Inflammatory macrophage (primary cell): ENCODE measurements around the gene UGGT2.
"Not testable (repeated sequence)": the region's sequence is repeated elsewhere in the genome, so short reads cannot be mapped to it uniquely, and the experiment has no call there.

ENCODE experiments used
- DNase-seq, 2 donors: peaks; one replicate each; pipeline ENCODE4 v3.0.0-alpha.2; 2020 to 2022

The UGGT2 gene

GRCh38 chr13:95791084-95791722 is 262.0 kb downstream of the UGGT2 start:
- no peak for DNase-seq

GRCh38 chr13:95789315-95789714 is 263.9 kb downstream of the UGGT2 start:
- DNase-seq, result not testable (repeated sequence)

DNA sequence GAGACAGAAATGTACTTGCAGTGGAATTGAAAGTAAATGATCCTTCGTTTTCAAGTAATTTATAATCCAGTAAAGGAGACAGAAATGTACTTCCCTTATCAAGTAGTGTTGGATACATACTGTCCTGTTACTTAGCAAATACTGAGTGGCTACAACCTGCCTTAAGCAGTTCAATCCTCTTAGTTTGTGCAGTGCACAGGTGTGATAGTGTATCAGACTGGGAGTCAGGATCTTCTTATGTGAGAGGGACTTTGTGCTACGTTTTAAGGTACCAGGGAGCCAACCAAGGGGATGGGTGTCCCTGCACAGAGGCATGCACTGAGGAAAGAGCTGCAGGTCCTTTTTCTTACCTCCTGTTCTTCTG is 265.1 kb downstream of the UGGT2 start:
- DNase-seq, result no peak

- DNase-seq, result no peak
These were observed 265.7 kb downstream of the UGGT2 start for GRCh38 chr13:95787356-95788099.

GRCh38 chr13:95784900-95785290 is 268.3 kb downstream of the UGGT2 start:
- peak; percentile 9 to 17 for DNase-seq

DNA sequence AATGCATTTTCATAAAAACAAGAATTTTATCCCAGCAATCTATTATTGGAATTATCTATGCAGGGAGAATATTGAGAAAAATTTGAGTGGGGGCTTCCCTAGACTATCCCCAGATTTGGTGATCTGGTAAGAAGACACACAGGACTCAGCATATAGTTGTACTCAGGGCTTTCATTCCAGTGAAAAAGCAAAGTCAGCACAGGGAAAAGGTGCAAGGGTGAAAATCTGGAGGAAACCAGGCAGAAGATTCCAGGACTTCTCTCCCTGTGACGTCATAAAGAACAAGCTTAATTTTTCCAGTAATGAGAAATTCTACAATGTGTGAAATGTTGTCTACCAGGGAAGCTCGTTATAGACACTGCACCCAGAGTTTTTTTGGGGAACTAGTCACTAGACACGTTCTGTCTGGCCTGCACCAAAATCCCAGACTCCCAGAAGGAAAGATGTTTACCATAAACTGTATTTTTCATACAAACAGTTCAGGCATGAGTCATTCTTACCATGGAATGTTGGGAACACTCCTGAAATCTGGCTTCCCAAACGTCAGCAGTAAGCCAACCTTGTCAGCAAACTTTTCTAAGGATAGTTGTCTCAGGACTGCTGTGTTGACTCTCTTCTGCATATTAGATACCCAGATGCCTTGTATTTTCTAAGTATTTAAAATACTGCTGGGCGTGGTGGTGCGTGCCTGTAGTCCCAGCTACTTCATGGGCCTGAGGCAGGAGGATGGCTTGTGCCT is 268.9 kb downstream of the UGGT2 start:
- DNase-seq, result no peak

DNA sequence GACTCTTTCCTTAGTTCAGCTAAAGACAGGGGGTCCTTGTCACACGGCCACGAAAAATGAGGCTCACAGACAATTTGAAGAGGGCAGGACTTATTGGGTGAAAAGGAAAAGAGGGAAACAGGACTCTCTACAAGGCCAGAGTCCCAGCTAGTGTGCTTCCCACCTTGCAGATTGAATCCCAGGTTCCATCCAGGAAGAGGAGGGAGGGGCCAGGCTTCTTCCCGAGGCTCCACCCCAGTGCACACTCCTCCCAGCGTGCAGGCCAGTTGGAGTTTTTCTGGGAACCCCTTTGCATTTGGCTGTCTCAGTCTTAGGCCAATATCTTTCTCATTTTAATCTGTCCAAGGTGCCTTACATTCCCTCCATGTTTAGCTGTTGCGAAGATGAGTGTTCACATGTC is 269.5 kb downstream of the UGGT2 start:
- DNase-seq, result no peak

- not testable (repeated sequence) for DNase-seq
These were observed 271.3 kb downstream of the UGGT2 start for GRCh38 chr13:95781940-95782339.

DNA sequence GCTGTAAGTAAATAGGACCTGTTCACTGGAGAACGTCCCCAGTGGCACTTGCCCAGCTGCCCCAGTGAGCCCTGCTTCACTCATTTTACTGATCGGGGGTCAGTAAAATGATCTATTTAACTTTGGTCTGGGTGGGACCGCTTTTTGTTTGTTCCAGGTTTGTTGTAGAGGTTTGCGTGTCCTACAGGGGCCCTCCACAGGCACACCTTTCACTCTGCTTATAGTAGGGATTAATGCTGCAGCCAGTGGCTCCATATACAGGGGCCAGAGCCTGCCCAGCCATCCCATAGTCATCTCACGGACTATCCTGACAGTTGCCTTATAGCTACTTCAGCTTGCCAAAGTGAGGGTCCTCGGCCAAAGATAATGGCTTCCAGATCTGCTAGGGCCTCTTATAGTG is 272.2 kb downstream of the UGGT2 start:
- no peak for DNase-seq

DNA sequence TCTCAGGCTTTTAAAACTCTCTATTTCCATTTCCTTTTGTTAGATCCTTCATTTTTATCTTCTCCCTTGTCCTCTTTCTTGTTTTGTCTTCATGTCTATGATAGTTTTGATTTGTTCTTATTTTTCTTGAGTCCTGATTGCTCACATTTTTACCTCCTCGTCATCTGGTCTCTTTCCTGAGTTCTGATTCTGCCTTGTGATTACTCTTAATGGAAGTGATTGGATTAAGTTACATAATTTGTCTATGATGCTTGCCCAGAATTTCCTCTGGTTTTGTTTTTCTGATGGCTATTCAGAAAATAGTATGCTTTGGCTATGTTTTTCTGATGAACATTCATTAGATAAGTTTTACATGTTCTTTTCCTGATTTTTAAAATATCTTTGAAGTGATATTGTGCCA is 273.7 kb downstream of the UGGT2 start:
- DNase-seq, result no peak

GRCh38 chr13:95771905-95772304 is 281.3 kb downstream of the UGGT2 start:
- no peak for DNase-seq

DNA sequence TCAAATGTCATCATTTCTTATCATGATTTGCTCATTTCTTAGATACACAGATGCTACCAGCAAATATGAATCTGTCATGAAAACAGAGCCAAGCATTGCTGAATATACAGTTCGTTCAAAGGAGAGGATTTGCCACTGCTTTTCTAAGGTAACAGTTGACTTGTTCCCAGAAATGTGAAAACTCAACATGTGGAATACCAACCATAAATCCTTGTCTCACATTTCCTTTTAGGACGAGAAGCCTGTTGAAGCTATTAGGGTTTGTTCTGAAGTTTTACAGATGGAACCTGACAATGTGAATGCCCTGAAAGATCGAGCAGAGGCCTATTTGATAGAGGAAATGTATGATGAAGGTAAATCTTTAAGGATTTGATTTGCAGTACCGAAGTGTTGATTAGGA is 289.6 kb downstream of the UGGT2 start:
- DNase-seq, result no peak

GRCh38 chr13:95762626-95763025 is 290.6 kb downstream of the UGGT2 start:
- DNase-seq, result not testable (repeated sequence)

GRCh38 chr13:95756072-95756471 is 297.1 kb downstream of the UGGT2 start:
- DNase-seq, result no peak

- DNase-seq, result peak; percentile 8 to 19
These were observed 299.1 kb downstream of the UGGT2 start for GRCh38 chr13:95754069-95754468.

DNA sequence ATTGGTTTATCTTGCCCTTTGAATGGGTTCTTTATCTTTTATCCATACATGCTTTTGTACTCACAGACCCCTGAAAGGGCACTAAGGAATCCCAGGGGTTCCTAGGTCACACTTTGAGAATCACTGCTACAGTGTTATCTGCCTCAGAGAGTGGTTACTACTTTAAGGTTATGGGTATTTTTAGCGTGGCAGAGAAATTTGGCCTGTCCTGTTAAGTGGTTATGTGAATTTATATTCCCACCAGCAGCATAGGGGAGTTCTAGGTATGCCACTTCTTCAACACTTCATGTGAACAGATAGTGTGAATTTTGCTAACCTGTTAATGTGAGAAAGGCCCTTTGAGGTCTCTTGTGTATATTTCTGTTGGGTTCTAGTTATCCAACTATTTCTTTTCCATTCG is 300.5 kb downstream of the UGGT2 start:
- no peak for DNase-seq
